ENCODE results near the gene ZNF827.

ZNF827 gene

GRCh38 chr4:145743641-145744040, 195.0 kb downstream of the ZNF827 start:
- DNase-seq = no peak

DNA sequence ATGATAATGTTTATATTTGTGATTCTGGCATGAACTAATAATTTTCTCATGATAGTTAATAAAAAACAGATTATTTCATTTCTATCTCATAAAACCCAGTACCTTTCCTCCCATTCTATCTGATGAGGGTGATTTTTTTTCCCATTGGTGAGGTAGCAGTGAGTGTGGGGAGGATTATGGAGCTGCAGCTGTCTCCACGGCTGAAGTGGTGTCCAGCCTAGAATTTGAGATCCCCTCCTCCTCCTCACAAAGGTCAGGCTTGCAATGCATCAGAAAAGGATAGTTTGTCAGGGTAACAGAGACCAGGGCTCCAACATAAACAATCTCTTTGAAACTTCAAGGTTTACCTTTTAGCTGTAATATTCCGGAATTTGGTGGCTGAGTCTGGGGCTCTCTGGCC, 197.8 kb downstream of the ZNF827 start:
- DNase-seq = no peak

DNA sequence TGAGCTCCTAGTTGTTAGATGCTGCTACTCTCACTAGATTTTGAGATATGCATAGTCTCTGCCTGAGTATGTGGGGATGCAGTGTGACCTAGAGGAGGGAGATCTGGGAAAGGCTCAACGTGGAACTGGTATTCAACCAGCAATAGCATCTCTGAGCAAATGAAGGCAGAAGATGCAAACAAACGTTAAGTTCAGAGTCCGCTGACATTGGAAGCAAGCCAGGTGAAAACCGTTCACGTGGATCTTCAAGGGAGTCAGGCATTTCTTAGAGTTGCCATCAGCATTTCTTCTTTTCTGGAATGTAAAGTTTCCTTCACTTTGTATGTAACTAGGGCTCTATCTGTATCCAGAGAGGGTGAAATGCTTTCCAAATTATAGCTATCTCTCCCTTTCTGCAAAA, 198.8 kb downstream of the ZNF827 start:
- DNase-seq = no peak

GRCh38 chr4:145736241-145736831, 202.3 kb downstream of the ZNF827 start:
- DNase-seq = no peak

GRCh38 chr4:145735827-145736226, 202.8 kb downstream of the ZNF827 start:
- DNase-seq = no peak

DNA sequence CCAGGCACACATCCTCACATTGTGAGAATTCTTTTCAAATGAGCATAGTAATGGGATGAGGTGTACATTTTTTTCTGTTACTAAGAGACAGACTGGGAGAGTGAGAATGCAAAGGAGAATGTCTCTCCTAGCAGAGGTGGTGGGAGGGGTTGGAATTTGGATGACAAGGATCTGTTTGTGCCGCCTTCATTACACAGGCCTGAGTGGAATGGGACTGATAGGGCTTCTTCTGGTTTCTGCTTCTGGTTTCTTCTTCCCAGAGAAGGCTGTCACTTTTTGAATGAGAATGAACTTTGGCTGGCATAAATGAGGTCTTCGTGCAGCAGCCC, 203.3 kb downstream of the ZNF827 start:
- no peak for DNase-seq

DNA sequence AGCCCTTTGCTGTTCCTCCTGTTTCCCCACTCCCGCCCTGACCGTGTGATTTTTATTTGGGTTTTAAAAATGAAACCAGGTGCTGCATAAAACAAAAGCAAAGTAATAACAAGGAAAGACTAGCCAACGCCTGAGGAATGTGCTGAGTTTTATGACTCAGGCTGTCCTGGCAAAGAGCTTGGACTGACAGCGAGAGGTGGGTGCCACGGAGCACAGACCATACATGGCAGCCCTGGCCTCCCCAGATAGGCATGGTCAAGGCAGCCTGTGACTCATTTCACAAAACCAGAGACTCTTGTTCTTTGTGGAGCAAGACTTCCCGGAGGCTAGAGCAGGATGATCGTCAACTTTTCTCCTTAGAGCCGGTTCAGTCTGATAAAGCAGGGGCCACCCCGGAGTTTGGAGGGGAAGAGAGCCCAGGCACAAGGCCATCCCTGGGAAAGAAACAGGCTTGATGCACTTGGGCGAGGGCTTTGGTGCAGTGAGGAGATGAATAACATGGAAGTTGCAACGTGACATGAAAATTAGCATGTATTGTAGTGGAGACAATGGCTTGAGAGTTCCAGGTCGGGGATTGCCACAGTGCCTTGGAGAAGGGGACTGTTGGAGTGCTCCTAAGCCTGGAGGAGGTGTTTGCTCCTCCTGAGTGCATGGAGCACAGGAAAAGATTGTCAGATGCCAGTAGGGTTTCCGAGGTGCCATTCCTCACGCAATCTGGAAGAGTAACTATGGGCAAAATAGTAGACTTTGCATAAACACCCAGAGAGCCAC, 203.9 kb downstream of the ZNF827 start:
- DNase-seq = no peak

DNA sequence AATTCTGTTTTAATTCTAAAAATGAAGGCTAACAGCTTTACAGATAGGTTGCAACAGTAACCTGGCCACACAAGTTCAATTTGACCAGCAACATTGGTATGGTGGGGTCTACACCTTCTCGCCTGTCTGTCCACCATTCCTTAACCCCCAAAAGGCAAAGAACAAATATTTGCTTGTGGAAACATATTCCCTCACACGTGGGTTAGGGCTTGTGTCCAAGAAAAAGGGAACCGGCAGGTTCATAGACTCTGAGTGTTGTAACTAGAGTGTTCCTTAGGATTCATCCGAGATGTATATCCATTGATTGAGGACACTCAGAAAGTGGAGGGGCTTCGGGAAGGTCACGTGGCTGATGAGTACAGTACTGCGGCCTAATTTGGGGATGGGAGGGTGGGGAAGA, 204.6 kb downstream of the ZNF827 start:
- DNase-seq = no peak

DNA sequence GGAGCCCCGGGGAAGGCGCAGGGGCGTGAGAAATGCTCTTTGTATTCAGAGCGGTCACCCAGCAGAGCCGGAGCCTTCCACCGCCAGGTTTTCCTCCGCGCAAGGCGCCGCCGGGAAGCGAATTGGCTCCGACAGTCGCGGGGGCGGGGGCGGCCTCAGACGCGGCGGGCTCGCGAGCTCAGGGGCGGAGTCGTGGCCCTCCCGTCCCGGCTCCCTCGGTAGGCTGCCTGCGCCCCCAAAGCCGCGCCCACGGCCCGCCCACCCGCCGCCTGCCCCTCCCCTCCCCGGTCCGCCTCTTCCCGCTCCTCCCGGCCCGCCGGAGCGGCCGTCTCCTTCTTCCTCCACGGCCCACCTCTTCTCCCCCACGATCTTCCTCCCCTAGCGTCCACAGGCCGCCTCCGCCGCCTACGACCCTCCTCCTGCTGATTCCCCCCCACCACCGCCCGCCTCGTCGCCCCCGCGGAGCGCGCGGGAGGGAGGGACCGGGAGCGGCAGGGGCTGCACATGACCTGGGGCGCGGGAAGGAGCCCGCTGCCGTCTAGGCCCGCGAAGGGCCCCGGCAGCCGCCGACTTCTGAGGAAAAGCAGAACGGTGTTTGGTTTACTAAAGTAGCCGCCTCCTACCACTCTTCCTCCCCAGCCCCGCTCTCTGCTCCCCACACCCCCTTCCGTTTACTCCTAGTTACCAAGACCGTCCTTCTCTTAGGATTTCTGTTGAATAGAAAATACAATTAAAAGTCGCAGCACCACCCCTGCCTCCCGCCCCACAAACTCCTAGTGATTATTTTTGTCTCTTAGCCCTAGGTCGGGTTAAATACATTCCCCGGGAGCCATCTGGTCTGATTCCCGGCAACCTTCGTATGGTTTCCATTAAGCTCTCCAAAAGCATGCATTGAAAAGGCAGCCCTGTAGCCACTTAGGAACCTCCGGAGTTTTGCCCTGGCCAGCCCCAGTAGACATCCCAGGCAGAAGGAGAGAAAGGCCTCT, 205.4 kb downstream of the ZNF827 start:
- DNase-seq = peak; percentile 63

- DNase-seq = no peak
These were observed 206.4 kb downstream of the ZNF827 start for GRCh38 chr4:145732001-145732815.

DNA sequence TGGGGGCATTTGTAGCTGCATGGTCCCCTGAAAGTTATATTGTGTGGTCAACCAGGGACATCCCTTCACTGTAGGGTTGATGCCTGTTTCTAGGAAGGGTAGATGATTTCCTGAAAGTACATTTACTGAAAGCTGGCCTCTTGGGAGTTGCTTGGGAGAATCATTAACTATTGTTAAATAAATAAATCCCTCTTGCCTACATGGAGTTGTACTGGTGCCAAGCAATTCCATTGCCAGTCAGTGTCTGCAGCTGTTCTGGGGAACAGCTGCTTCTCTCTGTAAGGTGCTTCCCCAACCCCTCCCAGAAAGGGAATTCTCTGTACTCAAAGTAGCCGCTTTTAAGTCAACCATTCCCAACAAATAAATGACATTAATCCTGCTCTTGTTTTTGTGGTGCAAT, 207.6 kb downstream of the ZNF827 start:
- DNase-seq = no peak

- no peak for DNase-seq
These were observed 208.6 kb downstream of the ZNF827 start for GRCh38 chr4:145730026-145730425.

GRCh38 chr4:145723336-145723735, 215.3 kb downstream of the ZNF827 start:
- no peak for DNase-seq

GRCh38 chr4:145722561-145722960, 216.1 kb downstream of the ZNF827 start:
- no peak for DNase-seq

- no peak for DNase-seq
These were observed 218.0 kb downstream of the ZNF827 start for GRCh38 chr4:145720656-145721055.

- no peak for DNase-seq
These were observed 218.6 kb downstream of the ZNF827 start for GRCh38 chr4:145719752-145720624.

DNA sequence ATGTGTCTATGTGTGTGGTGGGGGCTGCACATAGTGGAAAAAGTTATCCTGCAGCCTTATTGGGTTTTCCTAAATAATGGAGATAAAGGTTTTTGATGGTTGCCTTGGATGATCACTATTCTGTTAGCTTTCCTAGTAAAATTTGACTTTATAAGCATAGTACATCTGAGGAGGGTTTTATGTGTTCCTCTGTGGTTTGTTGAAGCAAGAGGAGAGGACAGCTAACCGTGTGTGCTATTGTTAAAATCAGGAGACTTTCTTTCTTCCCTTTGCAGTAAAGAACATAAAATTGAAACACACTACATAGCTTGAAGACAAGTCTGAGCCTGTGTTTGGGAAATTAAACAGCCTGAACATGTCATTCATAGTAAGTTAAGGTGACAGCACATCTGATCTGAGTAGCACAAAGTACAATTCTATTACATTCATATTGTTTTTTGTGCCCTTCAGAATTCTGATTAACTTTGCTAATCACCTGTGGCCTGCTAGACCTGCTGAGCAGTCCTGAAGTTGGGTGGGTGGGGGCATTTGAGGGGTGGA, 221.9 kb downstream of the ZNF827 start:
- DNase-seq = no peak

DNA sequence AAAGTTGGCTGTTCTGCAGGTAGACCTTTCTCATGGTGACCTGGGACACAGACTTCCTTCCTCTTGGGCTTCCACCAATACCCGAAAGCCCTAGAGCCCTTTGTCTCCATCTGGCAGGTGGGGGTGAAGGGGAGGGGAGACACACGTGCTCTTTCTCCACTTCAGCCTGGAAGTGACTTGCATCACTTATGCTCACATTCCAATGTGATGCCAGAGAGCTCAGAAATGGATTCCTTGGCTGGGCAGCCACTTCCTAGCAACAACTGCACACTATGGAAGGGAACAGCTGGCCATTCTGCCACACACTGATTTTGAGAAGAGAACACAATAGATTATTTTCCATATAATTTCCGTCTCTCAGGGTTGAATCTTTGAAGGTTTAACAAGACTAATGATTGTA, 222.4 kb downstream of the ZNF827 start:
- DNase-seq = no peak

DNA sequence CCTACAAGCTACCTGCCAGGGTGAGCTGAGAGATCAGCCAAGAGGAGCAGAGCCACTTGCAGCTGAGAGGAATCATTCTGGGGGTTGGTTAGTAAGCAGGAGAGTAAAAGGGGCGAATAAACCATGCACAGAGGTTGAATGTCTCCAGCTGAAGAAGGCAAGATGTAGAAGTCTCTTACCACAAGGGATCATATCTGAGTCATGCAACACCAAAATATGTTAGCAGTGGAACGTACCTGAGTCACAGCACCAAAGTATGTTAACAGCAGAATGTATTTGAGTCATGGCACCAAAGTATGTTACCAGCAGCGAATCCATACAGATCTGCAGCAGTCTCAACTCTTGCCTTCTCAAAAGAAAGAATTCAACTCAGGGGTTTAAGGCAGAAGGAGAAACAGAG, 228.8 kb downstream of the ZNF827 start:
- DNase-seq = no peak

DNA sequence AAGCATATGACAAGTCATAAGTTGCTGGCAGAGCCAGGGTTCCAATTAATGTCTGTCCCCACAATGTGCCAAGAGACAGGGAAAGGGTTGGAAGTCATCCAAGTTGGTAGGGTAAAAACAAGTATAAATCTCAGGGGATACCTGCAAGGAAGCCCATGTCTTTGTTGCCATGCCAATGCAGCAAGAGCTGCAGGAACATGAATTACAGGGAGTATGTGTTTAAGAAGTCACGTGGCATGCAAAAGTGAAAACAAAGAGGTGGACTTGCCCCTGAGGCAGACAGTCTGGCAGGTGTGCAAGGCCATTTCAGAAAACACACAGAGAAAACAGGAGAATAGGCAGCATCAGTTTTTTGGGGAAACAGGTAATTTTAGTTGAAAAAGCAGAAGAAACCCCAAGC, 229.3 kb downstream of the ZNF827 start:
- no peak for DNase-seq
